CD4-positive, alpha-beta T cell treated with Interleukin-21 for 1 hour (primary cell): Measurements from ENCODE around the gene KSR2.
A peak's percentile ranks its signal among the peaks of the same experiment; 100 is the strongest.

Source experiments
- DNase-seq: peaks from one replicate; pipeline ENCODE4 v3.0.0-alpha.2; 2020

The KSR2 gene

DNA sequence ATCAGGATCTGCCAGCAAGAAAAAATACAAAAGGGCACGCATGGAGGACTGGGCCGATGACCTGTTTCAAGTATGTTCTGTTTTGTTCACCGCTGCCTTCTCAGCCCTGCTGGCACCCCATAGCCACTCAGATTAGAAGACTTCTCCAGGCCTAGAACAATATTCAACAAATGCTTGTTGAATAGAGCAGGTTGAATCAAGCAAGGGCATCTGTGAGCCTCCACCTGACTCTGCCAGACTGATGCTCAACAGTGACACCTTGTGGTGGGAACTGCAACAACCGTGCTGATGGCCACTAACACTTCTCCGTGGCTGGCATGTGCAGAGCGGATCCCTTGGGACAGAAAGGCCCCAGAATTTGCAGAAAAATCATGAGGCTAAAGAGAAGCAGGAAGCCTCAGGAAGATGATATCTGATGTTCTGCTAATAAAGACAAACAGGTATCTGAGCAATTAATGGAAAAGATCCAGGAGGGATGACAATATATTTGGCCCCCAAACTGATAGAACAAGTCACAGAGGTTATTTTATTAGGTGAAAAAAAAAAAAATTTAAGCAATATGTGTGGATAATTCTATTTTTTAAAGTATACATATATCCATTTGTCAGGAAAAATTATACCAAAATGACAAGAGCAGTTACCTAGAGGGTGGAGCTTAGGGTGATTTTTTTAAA, 114.3 kb downstream of the KSR2 start:
- DNase-seq, result peak; percentile 14

DNA sequence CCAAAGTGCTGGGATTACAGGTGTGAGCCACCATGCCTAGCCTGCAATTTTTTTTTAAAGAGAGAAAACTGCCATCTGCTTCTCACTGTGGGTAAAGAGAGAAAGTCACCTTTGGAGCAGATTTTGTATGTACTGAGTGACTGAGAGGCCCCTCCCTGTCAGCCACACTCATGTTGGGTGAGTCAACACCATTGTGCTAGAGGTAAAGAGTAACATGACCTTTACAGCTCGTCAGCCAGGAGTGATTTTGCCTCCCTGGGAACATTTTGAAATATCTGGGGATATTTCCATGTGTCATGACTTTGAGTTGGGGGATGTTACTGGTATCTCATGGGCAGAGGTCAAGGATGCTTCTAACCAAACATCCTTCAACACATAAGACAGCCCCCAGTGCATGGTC, 115.2 kb downstream of the KSR2 start:
- no peak for DNase-seq

GRCh38 chr12:117850048-117850447, 118.7 kb downstream of the KSR2 start:
- DNase-seq, result no peak

DNA sequence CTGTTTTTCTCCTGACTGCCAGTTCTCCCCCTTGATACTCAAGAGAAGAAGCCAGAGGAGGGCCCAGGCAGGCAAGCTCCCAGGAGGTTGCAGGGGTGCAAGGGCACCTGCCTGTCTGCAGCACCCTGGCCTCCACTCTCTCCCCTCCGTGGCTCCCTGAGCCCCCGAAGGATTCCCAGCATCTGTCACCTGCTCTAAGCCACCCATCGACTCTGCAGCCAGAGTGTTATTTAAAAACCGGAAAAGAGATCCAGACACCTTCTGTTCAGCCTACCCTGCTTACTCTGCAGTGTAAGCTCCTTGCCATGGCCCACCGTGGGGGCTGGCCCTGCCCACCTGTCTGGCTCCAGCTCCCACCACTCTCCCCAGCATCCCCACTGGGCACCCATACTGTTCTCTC, 121.4 kb downstream of the KSR2 start:
- DNase-seq, result no peak

DNA sequence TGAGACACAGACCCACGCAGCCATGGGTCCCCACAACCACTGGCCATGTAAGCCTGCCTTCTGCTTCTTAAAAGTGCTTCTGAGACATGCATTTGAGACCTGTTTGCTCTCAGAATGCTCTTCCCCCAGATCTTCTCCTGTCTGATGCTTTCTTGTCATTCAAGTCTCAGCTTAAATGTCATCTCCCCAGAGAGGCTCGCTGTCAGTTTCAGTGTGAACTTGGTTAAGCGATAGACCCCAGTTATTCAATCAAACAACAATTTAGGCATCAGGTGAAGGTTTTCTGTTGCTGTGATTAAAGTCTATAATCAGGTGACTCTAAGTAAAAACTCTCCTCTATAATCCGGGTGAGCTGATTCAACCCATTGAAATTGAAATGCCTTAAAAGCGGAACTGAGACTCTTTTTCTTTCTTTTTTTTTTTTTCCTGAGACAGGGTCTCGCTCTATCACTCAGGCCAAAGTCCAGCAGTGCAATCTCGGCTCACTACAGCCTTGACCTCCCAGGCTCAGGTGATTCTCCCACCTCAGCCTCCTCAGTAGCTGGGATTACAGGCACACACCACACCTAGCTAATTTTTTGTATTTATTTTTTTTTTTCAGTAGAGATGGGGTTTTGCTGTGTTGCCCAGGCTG, 123.4 kb downstream of the KSR2 start:
- DNase-seq, result no peak

DNA sequence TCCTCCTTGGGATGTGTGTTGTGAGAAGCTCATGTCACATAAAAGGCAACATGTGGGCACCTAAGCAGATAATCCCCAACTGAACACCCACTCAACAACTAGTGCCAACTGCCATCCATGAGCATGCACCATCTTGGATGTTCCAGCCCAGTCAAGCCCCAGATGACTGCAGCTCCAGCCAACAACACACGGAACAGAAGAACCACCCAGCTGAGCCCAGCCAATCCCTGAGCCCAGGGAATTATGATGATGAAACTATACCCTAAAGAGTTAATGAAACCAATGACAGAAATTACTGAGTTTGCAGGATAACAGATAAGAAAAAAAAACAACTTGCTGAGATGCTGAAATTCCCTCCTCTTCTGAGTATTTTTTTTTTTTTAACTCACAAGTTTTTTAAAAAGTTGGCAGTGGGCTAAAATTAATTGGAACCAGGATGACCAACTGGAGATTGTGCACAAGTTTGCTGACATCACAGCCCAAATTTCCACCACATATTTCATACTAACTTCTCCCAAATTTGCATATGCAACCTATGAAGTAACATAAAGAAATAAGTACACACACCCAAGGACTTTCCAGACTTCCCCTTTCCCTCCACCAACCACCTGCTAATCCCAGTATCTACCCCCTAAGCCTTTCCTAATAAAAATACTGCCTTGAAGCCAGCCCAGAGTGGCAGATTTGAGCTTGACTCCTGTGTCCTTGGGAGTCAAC, 124.5 kb downstream of the KSR2 start:
- DNase-seq, result no peak

GRCh38 chr12:117842630-117843029, 126.2 kb downstream of the KSR2 start:
- DNase-seq, result no peak

- DNase-seq, result no peak
Observed at GRCh38 chr12:117842220-117842619, 126.6 kb downstream of the KSR2 start.

DNA sequence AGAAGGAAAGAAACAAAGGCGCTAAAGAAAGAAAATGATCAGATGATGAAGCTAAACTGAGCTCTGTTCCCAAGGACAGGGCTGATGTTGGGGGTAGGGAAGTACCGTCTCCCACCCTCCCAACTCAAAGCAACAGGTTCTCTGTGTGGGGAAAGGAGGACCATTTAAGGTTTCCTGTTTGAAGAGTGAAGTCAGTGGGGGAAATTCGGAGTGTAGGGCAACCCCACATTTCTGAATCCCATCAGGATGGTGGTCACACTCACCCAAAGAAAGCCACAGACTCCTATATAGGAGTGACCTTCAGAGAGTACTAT, 131.1 kb downstream of the KSR2 start:
- no peak for DNase-seq

DNA sequence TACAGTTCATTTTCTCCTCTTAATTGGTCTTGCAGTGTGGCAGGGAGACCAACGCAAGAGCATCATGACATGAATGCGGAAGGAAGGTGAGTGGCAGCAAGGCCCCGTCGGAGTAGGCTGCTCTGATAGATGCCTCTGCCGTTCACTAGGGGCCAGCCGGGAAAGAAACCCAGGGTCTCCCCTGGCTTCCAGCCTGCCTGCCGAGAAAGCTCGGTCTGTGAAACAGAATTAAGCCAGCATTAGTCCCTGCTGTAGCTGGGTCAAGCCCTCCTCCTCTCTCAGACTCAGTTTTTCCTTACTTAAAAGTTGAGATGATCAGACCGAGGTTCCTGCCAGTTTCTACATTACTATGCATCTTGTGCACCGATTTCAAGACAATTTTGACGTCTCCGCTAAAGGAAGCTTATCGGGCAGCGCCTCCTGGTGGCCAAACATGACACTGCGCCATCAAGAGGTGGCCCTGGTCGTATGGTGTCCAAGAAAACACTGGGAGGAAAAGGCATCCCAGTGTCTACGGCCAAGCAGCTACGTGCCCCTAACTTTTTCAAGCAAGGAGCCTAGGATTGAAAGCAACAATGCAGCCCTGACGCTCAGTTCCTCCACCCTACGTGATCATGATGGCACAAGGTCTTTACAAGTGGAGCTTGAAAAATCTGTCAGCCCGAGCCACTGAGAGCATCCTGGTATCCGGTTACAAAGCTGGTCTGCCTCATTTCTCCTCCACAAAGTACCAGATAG, 131.6 kb downstream of the KSR2 start:
- DNase-seq, result peak; percentile 60

- DNase-seq, result no peak
Observed at GRCh38 chr12:117836476-117836875, 132.3 kb downstream of the KSR2 start.

GRCh38 chr12:117835156-117835555, 133.6 kb downstream of the KSR2 start:
- DNase-seq, result no peak

GRCh38 chr12:117832459-117833457, 136.0 kb downstream of the KSR2 start:
- no peak for DNase-seq

DNA sequence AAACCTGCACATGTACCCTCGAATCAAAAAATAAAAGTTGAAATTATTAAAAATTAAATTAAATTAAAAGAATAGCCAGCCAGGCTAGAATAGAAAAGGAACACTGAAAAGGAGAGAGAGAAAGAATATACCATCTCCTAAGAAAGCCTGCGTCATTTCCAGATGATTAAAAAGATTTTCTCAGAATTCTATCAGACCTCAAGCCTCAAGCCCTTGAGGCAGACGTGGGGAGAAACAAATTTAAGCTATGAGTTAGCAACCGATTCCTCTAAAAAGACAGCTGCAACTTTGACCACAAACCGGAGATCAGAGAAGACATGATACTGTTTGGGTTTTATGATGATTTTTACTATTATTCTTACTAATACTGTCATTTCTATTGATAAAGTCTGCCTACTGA, 138.3 kb downstream of the KSR2 start:
- DNase-seq, result no peak

DNA sequence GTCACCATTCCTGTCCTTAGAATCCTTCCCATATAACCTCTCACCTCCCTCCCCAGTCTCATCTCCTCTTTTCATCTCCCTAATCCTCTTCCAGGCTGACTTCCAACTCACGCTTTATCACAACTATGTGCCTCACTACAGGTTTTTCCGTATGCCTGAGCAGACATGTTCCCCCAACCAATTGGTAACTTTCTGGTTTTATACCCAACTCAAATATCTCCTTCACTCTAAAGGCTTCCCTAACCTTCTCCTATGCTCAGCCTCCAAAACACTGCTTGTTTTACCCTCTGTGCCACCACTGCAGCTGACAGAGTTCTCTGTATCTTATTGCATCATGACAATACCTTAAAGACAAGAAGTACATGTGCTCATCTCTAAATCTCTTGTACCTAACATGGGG, 139.7 kb downstream of the KSR2 start:
- DNase-seq, result no peak

GRCh38 chr12:117827660-117828059, 141.1 kb downstream of the KSR2 start:
- no peak for DNase-seq

DNA sequence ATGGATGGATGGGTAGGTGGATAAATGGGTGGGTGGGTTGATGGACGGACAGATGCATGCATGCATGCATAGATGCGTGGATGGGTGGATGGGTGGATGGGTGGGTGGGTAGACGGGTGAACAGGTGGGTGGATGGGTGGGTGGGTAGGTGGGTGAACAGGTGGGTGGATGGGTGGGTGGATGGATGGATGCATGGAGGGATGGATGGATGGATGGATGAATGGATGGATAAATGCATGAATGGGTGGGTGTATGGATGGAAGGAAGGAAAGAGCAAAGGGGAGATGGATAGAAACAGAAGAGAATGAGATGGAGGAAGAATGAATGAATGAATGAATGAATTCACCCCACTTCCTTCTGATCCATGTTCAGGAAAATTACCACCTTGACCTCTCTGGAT, 143.0 kb downstream of the KSR2 start:
- DNase-seq, result no peak

- no peak for DNase-seq
Observed at GRCh38 chr12:117821480-117822175, 147.2 kb downstream of the KSR2 start.

- no peak for DNase-seq
Observed at GRCh38 chr12:117820216-117820907, 148.4 kb downstream of the KSR2 start.

- no peak for DNase-seq
Observed at GRCh38 chr12:117819160-117819559, 149.6 kb downstream of the KSR2 start.

DNA sequence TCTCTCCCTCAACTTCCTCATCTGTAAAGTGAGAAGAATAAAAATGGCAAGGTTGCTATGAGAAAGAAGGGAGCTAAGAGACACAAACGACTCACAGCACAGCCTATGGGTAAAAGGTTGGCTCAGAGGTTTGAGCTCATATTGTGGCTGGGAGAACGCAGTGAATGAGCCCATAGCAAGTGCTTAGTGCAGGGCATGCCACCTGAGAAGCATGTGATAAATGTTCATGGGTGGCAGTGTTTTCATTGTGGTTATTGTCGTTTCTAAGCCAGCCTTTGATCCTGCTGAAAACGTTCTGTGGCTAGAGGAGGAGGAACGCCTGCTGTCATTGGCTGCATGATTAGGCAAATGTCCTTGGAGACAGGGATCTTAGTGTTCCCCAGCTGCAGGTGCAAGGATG, 150.4 kb downstream of the KSR2 start:
- DNase-seq, result no peak
